Activated naive CD4-positive, alpha-beta T cell treated with anti-CD3 and anti-CD28 coated beads for 36 hours (primary cell): ENCODE data around the gene PGGT1B. TPM values are rescaled to one million over a fixed set of nuclear protein-coding genes. Genes with fewer than 3 reads are reported as not detected.
A peak's percentile ranks its signal among the peaks of the same experiment; 100 is the strongest.

Experiments used
- CTCF ChIA-PET: fragments of 350-600 bp; sonication (Branson Sonifier 250); formaldehyde crosslinking; loops from one replicate; lab custom pipeline; 2021; ENCODE audit warnings: antibody characterized with exemption; lab: Charles Lee
- DNase-seq: peaks from one replicate; pipeline ENCODE4 v3.0.0-alpha.2; 2020
- H3K27ac Mint-ChIP-seq: one replicate; pipeline ENCODE4 v1.8.0; 2021; ENCODE audit warnings: mild to moderate bottlenecking, mixed read lengths
- H3K27me3 Mint-ChIP-seq: one replicate; pipeline ENCODE4 v1.8.0; 2021; ENCODE audit warnings: low read depth, mixed read lengths
- H3K36me3 Mint-ChIP-seq: one replicate; pipeline ENCODE4 v1.8.0; 2021; ENCODE audit warnings: low read depth, mixed read lengths
- H3K4me1 Mint-ChIP-seq: one replicate; pipeline ENCODE4 v1.8.0; 2021; ENCODE audit warnings: low read depth, mixed read lengths
- H3K4me3 Mint-ChIP-seq: one replicate; pipeline ENCODE4 v1.8.0; 2021; ENCODE audit warnings: mild to moderate bottlenecking, moderate library complexity, mixed read lengths
- H3K9me3 Mint-ChIP-seq: one replicate; pipeline ENCODE4 v1.8.0; 2021; ENCODE audit warnings: mixed read lengths
- intact Hi-C: fragments of 100-400 bp; cut with micrococcal nuclease; formaldehyde crosslinking; loops from one replicate; pipeline ENCODE4 v1.15.1; 2023
- total RNA-seq, 2 experiments: library from RNA; stranded (reverse); gene quantifications; one replicate each; pipeline ENCODE4 v1.2.3, GENCODE V29; 2021

Gene PGGT1B
- total RNA-seq, 2 experiments from 2014 or later = 35.8 to 37.4 TPM

GRCh38 chr5:115179030-115179393, 83.7 kb downstream of the PGGT1B start:
- Mint-ChIP-seq H3K27ac (no peak overlapping the region), H3K9me3 (no peaks in the 10 kb centered on the region), H3K4me3 (peak overlapping the region; percentile 67), H3K27me3 (peaks cover 66% of the 10 kb centered on the region), H3K36me3 (no peaks in the 10 kb centered on the region), H3K4me1 (peaks cover 3% of the 10 kb centered on the region)
- DNase-seq = peak; percentile 17
- intact Hi-C loops = no loop called here
- CTCF ChIA-PET = interaction anchor here (0.6 kb wide), 1 partner anchor 1820 kb away, joined by 3 read pairs; no protein-coding TSS in a partner anchor

- no peak for DNase-seq
- CTCF ChIA-PET = interaction anchor here (1.0 kb wide), 1 partner anchor 10 kb away, joined by 5 read pairs; no protein-coding TSS in a partner anchor
- Mint-ChIP-seq H3K27ac (no peak overlapping the region), H3K27me3 (peaks cover 60% of the 10 kb centered on the region), H3K4me3 (peak overlapping the region; percentile 82), H3K36me3 (peaks cover 8% of the 10 kb centered on the region), H3K9me3 (peaks cover 10% of the 10 kb centered on the region), H3K4me1 (peaks cover 12% of the 10 kb centered on the region)
- intact Hi-C loops = loop anchor here (1.0 to 5.0 kb wide), 6 partner anchors 9 to 455 kb away; partner anchors contain the start of genes CCDC112, FEM1C and TMED7
Observed at GRCh38 chr5:115170929-115171510, 91.7 kb downstream of the PGGT1B start.

- H3K36me3 Mint-ChIP-seq = peaks cover 8% of the 10 kb centered on the region
- CTCF ChIA-PET = interaction anchor here (1.0 kb wide), 1 partner anchor 10 kb away, joined by 5 read pairs; no protein-coding TSS in a partner anchor
- peaks cover 64% of the 10 kb centered on the region for H3K27me3 Mint-ChIP-seq
- no peak overlapping the region for H3K27ac Mint-ChIP-seq
- peak overlapping the region; percentile 82 for H3K4me3 Mint-ChIP-seq
- peaks cover 10% of the 10 kb centered on the region for H3K9me3 Mint-ChIP-seq
- intact Hi-C loops = loop anchor here (1.0 to 5.0 kb wide), 6 partner anchors 10 to 456 kb away; partner anchors contain the start of genes CCDC112, FEM1C and TMED7
- H3K4me1 Mint-ChIP-seq = peaks cover 12% of the 10 kb centered on the region
- peak; percentile 22 for DNase-seq
Observed at GRCh38 chr5:115170134-115170928, 92.3 kb downstream of the PGGT1B start.

- DNase-seq = peak; percentile 93
- intact Hi-C loops = loop anchor here (1.0 to 5.0 kb wide), 8 partner anchors 11 to 457 kb away; partner anchors contain the start of genes CCDC112, FEM1C, PGGT1B and TMED7
- Mint-ChIP-seq H3K4me3 (peak within 1 kb of the TSS; percentile 82), H3K27me3 (peaks cover 66% of the 10 kb centered on the region), H3K27ac (no peak within 1 kb of the TSS), H3K36me3 (peaks cover 8% of the 10 kb centered on the region), H3K9me3 (peaks cover 10% of the 10 kb centered on the region), H3K4me1 (peaks cover 12% of the 10 kb centered on the region)
- CTCF ChIA-PET = no interaction called here
Observed at GRCh38 chr5:115169487-115170133, 93.1 kb downstream of the PGGT1B start, which contains the start of gene TRIM36. Gene TRIM36 (minus strand): TSS chr5:115169908. CDS start chr5:115169634, 274 bp downstream.

GRCh38 chr5:115168829-115169486, 93.7 kb downstream of the PGGT1B start:
- H3K9me3 Mint-ChIP-seq = peaks cover 10% of the 10 kb centered on the region
- DNase-seq = no peak
- peaks cover 65% of the 10 kb centered on the region for H3K27me3 Mint-ChIP-seq
- CTCF ChIA-PET = no interaction called here
- H3K4me3 Mint-ChIP-seq = peak overlapping the region; percentile 82
- peaks cover 12% of the 10 kb centered on the region for H3K4me1 Mint-ChIP-seq
- peaks cover 8% of the 10 kb centered on the region for H3K36me3 Mint-ChIP-seq
- no peak overlapping the region for H3K27ac Mint-ChIP-seq
- intact Hi-C loops = loop anchor here (2.0 kb wide), 2 partner anchors 70 to 94 kb away; partner anchors contain the start of gene PGGT1B

- CTCF ChIA-PET = no interaction called here
- intact Hi-C loops = no loop called here
- H3K27me3 Mint-ChIP-seq = peaks cover 59% of the 10 kb centered on the region
Observed at GRCh38 chr5:115166744-115167393, 95.8 kb downstream of the PGGT1B start.

DNA sequence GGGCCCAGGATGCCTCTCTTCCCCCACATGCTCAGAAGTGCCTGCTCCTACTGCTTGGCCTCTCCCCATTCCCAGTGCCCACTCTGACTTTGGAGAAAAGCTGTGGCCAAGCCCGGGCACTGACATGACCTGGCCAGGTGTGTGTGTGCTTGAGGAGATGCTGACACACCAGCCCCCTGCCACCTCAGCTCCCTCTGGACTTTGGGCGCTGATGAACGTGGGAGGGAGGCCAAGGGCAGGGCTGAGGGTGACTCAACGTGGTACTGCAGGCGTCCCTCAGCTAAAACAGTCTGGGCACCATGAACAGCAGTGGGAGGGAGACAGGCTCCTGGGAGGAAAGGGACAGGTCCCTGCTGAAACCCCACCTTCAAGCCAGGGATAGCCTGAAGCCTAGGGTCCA, 96.9 kb downstream of the PGGT1B start:
- peaks cover 7% of the 10 kb centered on the region for H3K4me1 Mint-ChIP-seq
- no peak for DNase-seq
- intact Hi-C loops = no loop called here
- peaks cover 58% of the 10 kb centered on the region for H3K27me3 Mint-ChIP-seq
- CTCF ChIA-PET = interaction anchor here (0.9 kb wide), 1 partner anchor 67 kb away, joined by 3 read pairs; no protein-coding TSS in a partner anchor
- peaks cover 8% of the 10 kb centered on the region for H3K36me3 Mint-ChIP-seq
- H3K9me3 Mint-ChIP-seq = peaks cover 10% of the 10 kb centered on the region
- no peak overlapping the region for H3K27ac Mint-ChIP-seq
- H3K4me3 Mint-ChIP-seq = no peak overlapping the region

More at GRCh38 chr5:115166744-115167393, 95.8 kb downstream of the PGGT1B start:
- Mint-ChIP-seq H3K4me1 (peaks cover 12% of the 10 kb centered on the region), H3K27ac (no peak overlapping the region), H3K9me3 (peaks cover 10% of the 10 kb centered on the region), H3K4me3 (no peak overlapping the region), H3K36me3 (peaks cover 8% of the 10 kb centered on the region)
- no peak for DNase-seq

GRCh38 chr5:115160975-115161475, 101.7 kb downstream of the PGGT1B start:
- H3K4me3 Mint-ChIP-seq = no peak overlapping the region
- peaks cover 3% of the 10 kb centered on the region for H3K9me3 Mint-ChIP-seq
- no peak overlapping the region for H3K27ac Mint-ChIP-seq
- H3K27me3 Mint-ChIP-seq = peaks cover 44% of the 10 kb centered on the region
- no peaks in the 10 kb centered on the region for H3K4me1 Mint-ChIP-seq
- CTCF ChIA-PET = no interaction called here
- H3K36me3 Mint-ChIP-seq = no peaks in the 10 kb centered on the region
- DNase-seq = no peak
- intact Hi-C loops = no loop called here

Other genes starting within 250 kb of the PGGT1B start
- under 1 TPM in 1 of 2 experiments, not detected in 1; 0.17 TPM for gene TRIM36, start 93.0 kb downstream of the PGGT1B start, total RNA-seq
- gene CCDC112, start 33.8 kb upstream of the PGGT1B start, total RNA-seq = 1 to 10 TPM; 1.9 to 2.1 TPM